ENCODE measurements around the gene TSSC4.

The TSSC4 gene

GRCh38 chr11:2449548-2450320, 49.2 kb downstream of the TSSC4 start:
- TF ChIP-seq, protein P1, sequence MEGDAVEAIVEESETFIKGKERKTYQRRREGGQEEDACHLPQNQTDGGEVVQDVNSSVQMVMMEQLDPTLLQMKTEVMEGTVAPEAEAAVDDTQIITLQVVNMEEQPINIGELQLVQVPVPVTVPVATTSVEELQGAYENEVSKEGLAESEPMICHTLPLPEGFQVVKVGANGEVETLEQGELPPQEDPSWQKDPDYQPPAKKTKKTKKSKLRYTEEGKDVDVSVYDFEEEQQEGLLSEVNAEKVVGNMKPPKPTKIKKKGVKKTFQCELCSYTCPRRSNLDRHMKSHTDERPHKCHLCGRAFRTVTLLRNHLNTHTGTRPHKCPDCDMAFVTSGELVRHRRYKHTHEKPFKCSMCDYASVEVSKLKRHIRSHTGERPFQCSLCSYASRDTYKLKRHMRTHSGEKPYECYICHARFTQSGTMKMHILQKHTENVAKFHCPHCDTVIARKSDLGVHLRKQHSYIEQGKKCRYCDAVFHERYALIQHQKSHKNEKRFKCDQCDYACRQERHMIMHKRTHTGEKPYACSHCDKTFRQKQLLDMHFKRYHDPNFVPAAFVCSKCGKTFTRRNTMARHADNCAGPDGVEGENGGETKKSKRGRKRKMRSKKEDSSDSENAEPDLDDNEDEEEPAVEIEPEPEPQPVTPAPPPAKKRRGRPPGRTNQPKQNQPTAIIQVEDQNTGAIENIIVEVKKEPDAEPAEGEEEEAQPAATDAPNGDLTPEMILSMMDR (IDR thresholded peaks at IDR 0.05; ENCODE audit: poor library complexity, severe bottlenecking), result no peak
- Histone ChIP-seq H3K4me1 (ENCODE audit: insufficient read depth, poor library complexity, severe bottlenecking) (no peaks in the 10 kb centered on the region), H3K36me3 (ENCODE audit: low read depth) (no peaks in the 10 kb centered on the region), H3K27me3 (ENCODE audit: insufficient read depth, poor library complexity, severe bottlenecking) (peaks cover 12% of the 10 kb centered on the region), H3K9me3 (ENCODE audit: severe bottlenecking) (no peaks in the 10 kb centered on the region), H3K4me3 (ENCODE audit: severe bottlenecking) (no peak overlapping the region), H3K27ac (ENCODE audit: poor library complexity, severe bottlenecking) (no peak overlapping the region)
- DNase-seq (ENCODE audit: low spot score) (peak; percentile 37), ATAC-seq (ENCODE audit: low read depth) (no peak)

- Histone ChIP-seq H3K9me3 (ENCODE audit: severe bottlenecking) (no peaks in the 10 kb centered on the region), H3K4me1 (ENCODE audit: insufficient read depth, poor library complexity, severe bottlenecking) (no peaks in the 10 kb centered on the region), H3K36me3 (ENCODE audit: low read depth) (no peaks in the 10 kb centered on the region), H3K4me3 (ENCODE audit: severe bottlenecking) (no peak overlapping the region), H3K27ac (ENCODE audit: poor library complexity, severe bottlenecking) (no peak overlapping the region), H3K27me3 (ENCODE audit: insufficient read depth, poor library complexity, severe bottlenecking) (peaks cover 9% of the 10 kb centered on the region)
- TF ChIP-seq, protein P1 (IDR thresholded peaks at IDR 0.05; ENCODE audit: poor library complexity, severe bottlenecking), result no peak
- ATAC-seq (ENCODE audit: low read depth) (no peak), DNase-seq (ENCODE audit: low spot score) (peak; percentile 50)
Observed at GRCh38 chr11:2450321-2451041, 49.9 kb downstream of the TSSC4 start.

DNA sequence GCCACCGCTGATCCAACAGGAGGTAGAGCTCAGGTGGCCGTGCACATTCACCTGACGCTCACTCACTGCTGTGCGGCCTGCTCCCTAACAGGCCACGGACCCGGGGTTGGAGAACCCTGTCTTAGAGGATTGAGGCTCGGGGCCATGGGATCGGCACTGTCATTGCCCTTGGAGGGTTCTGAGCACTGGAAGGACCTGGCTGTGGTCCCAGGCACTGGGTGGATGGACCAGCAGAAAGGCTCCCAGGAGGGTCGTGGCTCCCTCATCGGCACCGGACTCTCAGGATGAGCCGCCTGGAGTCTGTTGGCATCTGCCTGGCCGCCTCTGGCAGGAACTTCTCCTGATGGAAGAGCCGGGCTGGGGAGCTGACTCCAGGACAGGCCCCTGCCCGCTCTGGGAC, 50.8 kb downstream of the TSSC4 start:
- no peaks in the 10 kb centered on the region for H3K36me3 ChIP-seq (ENCODE audit: low read depth)
- H3K4me1 ChIP-seq (ENCODE audit: insufficient read depth, poor library complexity, severe bottlenecking), result no peaks in the 10 kb centered on the region
- no peaks in the 10 kb centered on the region for H3K9me3 ChIP-seq (ENCODE audit: severe bottlenecking)
- ATAC-seq (ENCODE audit: low read depth), result no peak
- DNase-seq (ENCODE audit: low spot score), result peak; percentile 53
- no peak overlapping the region for H3K27ac ChIP-seq (ENCODE audit: poor library complexity, severe bottlenecking)
- no peak overlapping the region for H3K4me3 ChIP-seq (ENCODE audit: severe bottlenecking)
- peaks cover under 1% of the 10 kb centered on the region for H3K27me3 ChIP-seq (ENCODE audit: insufficient read depth, poor library complexity, severe bottlenecking)
- TF ChIP-seq, protein P1 (IDR thresholded peaks at IDR 0.05; ENCODE audit: poor library complexity, severe bottlenecking), result no peak

- ATAC-seq (ENCODE audit: low read depth) (no peak), DNase-seq (ENCODE audit: low spot score) (peak; percentile 34)
- no peaks in the 10 kb centered on the region for H3K4me1 ChIP-seq (ENCODE audit: insufficient read depth, poor library complexity, severe bottlenecking)
- TF ChIP-seq, protein P1 (IDR thresholded peaks at IDR 0.05; ENCODE audit: poor library complexity, severe bottlenecking), result no peak
- H3K4me3 ChIP-seq (ENCODE audit: severe bottlenecking), result no peak overlapping the region
- no peaks in the 10 kb centered on the region for H3K9me3 ChIP-seq (ENCODE audit: severe bottlenecking)
- no peaks in the 10 kb centered on the region for H3K36me3 ChIP-seq (ENCODE audit: low read depth)
- H3K27ac ChIP-seq (ENCODE audit: poor library complexity, severe bottlenecking), result no peak overlapping the region
- H3K27me3 ChIP-seq (ENCODE audit: insufficient read depth, poor library complexity, severe bottlenecking), result no peaks in the 10 kb centered on the region
Observed at GRCh38 chr11:2451916-2452315, 51.4 kb downstream of the TSSC4 start.

Data from RWPE2 (cell line).